Skin of body (tissue), 2 donors: Measurements from ENCODE around the gene LAMB4. TPM values are rescaled to one million over a fixed set of nuclear protein-coding genes. Genes with fewer than 3 reads are reported as not detected.

Experiments used
- DNase-seq: peaks from one replicate; lab custom pipeline; 2025; lab: John Stamatoyannopoulos, UW
- total RNA-seq: library from RNA; depleted of rRNA; stranded (reverse); fragments of >200 nt; gene quantifications from one replicate; pipeline ENCODE4 v1.2.3, GENCODE V29; 2014

The LAMB4 gene
- total RNA-seq, 1 donor from 2014 or later = 14.4 TPM

- DNase-seq = no peak
Observed at GRCh38 chr7:108142180-108142579, 12.0 kb upstream of the LAMB4 start.

- no peak for DNase-seq
Observed at GRCh38 chr7:108140671-108141070, 10.5 kb upstream of the LAMB4 start.

- no peak for DNase-seq
Observed at GRCh38 chr7:108138911-108139310, 8.8 kb upstream of the LAMB4 start.

GRCh38 chr7:108137993-108138392, 7.8 kb upstream of the LAMB4 start:
- DNase-seq = no peak

- no peak for DNase-seq
Observed at GRCh38 chr7:108137040-108137439, 6.9 kb upstream of the LAMB4 start.

- DNase-seq = no peak
Observed at GRCh38 chr7:108136191-108136688, 6.1 kb upstream of the LAMB4 start.

- no peak for DNase-seq
Observed at GRCh38 chr7:108135446-108136190, 5.5 kb upstream of the LAMB4 start.

- no peak for DNase-seq
Observed at GRCh38 chr7:108134486-108134885, 4.3 kb upstream of the LAMB4 start.

- no peak for DNase-seq
Observed at GRCh38 chr7:108132551-108133265, 2.5 kb upstream of the LAMB4 start.

GRCh38 chr7:108129018-108129965, 869 bp downstream of the LAMB4 start:
- no peak for DNase-seq

- no peak for DNase-seq
Observed at GRCh38 chr7:108128514-108128913, 1.6 kb downstream of the LAMB4 start.

GRCh38 chr7:108127461-108127860, 2.7 kb downstream of the LAMB4 start:
- DNase-seq = no peak

- DNase-seq = no peak
Observed at GRCh38 chr7:108124820-108125219, 5.3 kb downstream of the LAMB4 start.

GRCh38 chr7:108122181-108122580, 8.0 kb downstream of the LAMB4 start:
- no peak for DNase-seq

- no peak for DNase-seq
Observed at GRCh38 chr7:108120933-108121332, 9.2 kb downstream of the LAMB4 start.

GRCh38 chr7:108120196-108120595, 10.0 kb downstream of the LAMB4 start:
- no peak for DNase-seq

GRCh38 chr7:108118959-108119358, 11.2 kb downstream of the LAMB4 start:
- no peak for DNase-seq

GRCh38 chr7:108114117-108114841, 15.9 kb downstream of the LAMB4 start:
- DNase-seq = no peak

- no peak for DNase-seq
Observed at GRCh38 chr7:108112683-108113082, 17.5 kb downstream of the LAMB4 start.

GRCh38 chr7:108109221-108109908, 20.8 kb downstream of the LAMB4 start:
- no peak for DNase-seq
